ENCODE measurements around the gene ANKS4B. TPM values are rescaled to one million over a fixed set of nuclear protein-coding genes. Genes with fewer than 3 reads are reported as not detected.

The ANKS4B gene
- total RNA-seq, 1 donor: not detected

- TF ChIP-seq CTCF (IDR thresholded peaks at IDR 0.05; ENCODE audit: insufficient read depth, low read depth, low read length): no peak
Measured at GRCh38 chr16:21257284-21257683, 23.8 kb downstream of the ANKS4B start.

DNA sequence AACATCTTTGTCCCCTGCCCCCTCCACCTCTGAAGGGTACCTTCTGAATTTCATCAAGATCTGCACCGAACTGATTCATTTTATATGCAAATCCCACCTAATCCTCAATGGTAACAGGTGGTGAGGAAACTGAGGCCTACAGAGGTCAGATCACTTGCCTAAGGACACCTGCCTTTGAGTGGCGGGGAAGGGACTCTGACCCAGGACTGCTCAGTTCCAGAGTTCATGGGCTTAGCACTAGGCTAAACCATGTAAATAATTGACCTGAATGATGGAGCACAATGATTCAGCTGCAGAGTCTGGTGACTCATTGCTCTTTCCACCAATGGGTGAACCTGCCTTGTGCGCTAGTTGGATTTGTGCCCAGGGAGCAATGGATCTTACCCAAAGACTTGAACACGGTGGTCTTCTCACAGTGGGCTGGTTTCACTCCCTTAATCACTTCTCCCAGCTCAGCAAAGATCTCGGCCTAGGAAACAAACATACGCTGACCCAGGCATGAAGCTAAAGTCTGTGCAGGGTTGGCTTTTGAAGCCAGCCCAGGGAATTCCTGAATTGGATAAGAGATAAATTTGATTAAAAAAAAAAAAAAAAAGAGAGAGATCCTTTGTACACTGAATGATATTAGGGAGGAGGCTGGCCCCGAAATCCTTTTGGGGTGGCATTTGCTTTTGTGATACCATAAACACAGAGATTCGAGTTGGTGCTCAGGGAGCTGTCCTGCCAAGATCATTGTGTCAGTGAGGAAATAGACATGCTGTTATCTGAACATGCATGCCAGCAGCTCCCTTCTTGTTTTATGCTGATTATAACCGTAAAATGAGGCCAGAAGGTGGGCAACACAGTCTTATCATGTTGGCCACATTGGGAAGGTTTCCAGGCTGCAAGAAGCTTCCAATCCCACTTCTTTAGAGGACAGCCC lies 27.6 kb downstream of the ANKS4B start:
- H3K4me3 ChIP-seq (ENCODE audit: low read depth, low read length): no peak overlapping the region
- peak; percentile 36 for DNase-seq (ENCODE audit: low read depth)
- TF ChIP-seq CTCF (IDR thresholded peaks at IDR 0.05; ENCODE audit: insufficient read depth, low read depth, low read length): no peak

More at GRCh38 chr16:21257284-21257683, 23.8 kb downstream of the ANKS4B start:
- no peak overlapping the region for H3K4me3 ChIP-seq (ENCODE audit: low read depth, low read length)
- DNase-seq (ENCODE audit: low read depth): no peak

DNA sequence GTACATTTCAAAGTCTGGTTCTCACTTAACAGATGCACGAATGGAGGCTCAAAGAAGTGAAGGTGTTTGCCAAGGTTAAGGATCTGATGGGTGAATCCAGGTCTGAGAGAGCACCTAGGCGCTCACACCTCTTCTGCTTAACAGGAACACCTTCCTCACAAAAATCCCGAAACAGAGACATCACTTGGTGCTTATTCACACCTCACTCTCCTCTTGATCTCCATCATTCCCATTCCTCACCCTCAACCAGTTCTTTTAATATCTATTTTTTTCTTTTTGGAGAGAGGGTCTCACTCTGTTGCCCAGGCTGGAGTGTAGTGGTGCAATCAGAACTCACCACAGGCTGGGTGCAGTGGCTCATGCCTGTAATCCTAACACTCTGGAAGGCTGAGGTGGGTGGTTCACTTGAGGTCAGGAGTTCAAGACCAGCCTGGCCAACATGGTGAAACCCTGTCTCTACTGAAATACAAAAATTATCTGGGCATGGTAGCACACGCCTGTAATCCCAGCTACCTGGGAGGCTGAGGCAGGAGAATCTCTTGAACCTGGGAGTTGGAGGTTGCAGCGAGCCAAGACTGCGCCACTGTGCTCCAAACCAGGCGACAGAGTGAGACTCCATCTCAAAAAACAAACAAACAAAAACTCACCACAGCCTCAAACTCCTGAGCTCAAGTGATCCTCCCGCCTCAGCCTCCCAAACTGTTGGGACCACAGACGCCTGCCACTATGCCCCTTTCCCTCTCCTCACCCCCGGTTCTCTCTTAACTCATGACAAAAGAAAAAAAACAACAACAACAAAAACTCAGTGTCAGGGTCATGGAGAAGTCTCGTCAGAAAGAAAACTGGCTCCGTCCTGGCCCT lies 29.5 kb downstream of the ANKS4B start:
- H3K4me3 ChIP-seq (ENCODE audit: low read depth, low read length): no peak overlapping the region
- DNase-seq (ENCODE audit: low read depth): no peak
- no peak for TF ChIP-seq CTCF (IDR thresholded peaks at IDR 0.05; ENCODE audit: insufficient read depth, low read depth, low read length)

- no peak overlapping the region for H3K4me3 ChIP-seq (ENCODE audit: low read depth, low read length)
- no peak for TF ChIP-seq CTCF (IDR thresholded peaks at IDR 0.05; ENCODE audit: insufficient read depth, low read depth, low read length)
- DNase-seq (ENCODE audit: low read depth): no peak
Measured at GRCh38 chr16:21263640-21264570, 30.4 kb downstream of the ANKS4B start.

GRCh38 chr16:21264571-21265036 lies 31.1 kb downstream of the ANKS4B start:
- DNase-seq (ENCODE audit: low read depth): no peak
- no peak for TF ChIP-seq CTCF (IDR thresholded peaks at IDR 0.05; ENCODE audit: insufficient read depth, low read depth, low read length)
- no peak overlapping the region for H3K4me3 ChIP-seq (ENCODE audit: low read depth, low read length)
